IMR-90 (cell line): ENCODE results near the gene CD8A.

Experiments used
- BHLHE40 ChIP-seq: fragments of 150-350 bp; IDR thresholded peaks from 2 replicates; pipeline ENCODE4 v1.6.1; 2016; ENCODE audit warnings: mild to moderate bottlenecking, low read depth, low read length
- ELK1 ChIP-seq: fragments of 150-350 bp; IDR thresholded peaks from 2 replicates; pipeline ENCODE4 v1.6.1; 2016; ENCODE audit warnings: low read depth, mild to moderate bottlenecking, low read length, moderate library complexity, borderline replicate concordance
- FOS ChIP-seq: fragments of 150-350 bp; IDR thresholded peaks from 2 replicates; pipeline ENCODE4 v1.6.1; 2016; ENCODE audit warnings: low read depth, low read length
- MAFK ChIP-seq: IDR thresholded peaks from 2 replicates; pipeline ENCODE4 v1.6.1; 2012; ENCODE audit warnings: low read depth, low read length, improper control_type of control experiment
- MAZ ChIP-seq: IDR thresholded peaks from 2 replicates; pipeline ENCODE4 v1.6.1; 2012; ENCODE audit warnings: low read depth, mild to moderate bottlenecking, low read length, improper control_type of control experiment, moderate library complexity, borderline replicate concordance
- MXI1 ChIP-seq: IDR thresholded peaks from 2 replicates; pipeline ENCODE4 v1.6.1; 2012; ENCODE audit warnings: low read depth, mild to moderate bottlenecking, low read length, moderate library complexity, borderline replicate concordance
- NFE2L2 ChIP-seq: fragments of 150-350 bp; IDR thresholded peaks from 2 replicates; pipeline ENCODE4 v1.6.1; 2016; ENCODE audit warnings: low read depth, mild to moderate bottlenecking, low read length
- POLR2A ChIP-seq: IDR thresholded peaks from 2 replicates; pipeline ENCODE4 v1.6.1; 2012; ENCODE audit warnings: mild to moderate bottlenecking, low read depth, low read length
- RAD21 ChIP-seq: IDR thresholded peaks from 2 replicates; pipeline ENCODE4 v1.6.1; 2012; ENCODE audit warnings: low read length, improper control_type of control experiment
- RCOR1 ChIP-seq: IDR thresholded peaks from 2 replicates; pipeline ENCODE4 v1.6.1; 2012; ENCODE audit warnings: mild to moderate bottlenecking, low read length, improper control_type of control experiment; ENCODE audit not compliant: insufficient replicate concordance
- RFX5 ChIP-seq: IDR thresholded peaks from 2 replicates; pipeline ENCODE4 v1.8.0; 2012; ENCODE audit warnings: low read depth, mild to moderate bottlenecking, low read length, moderate library complexity
- SMC3 ChIP-seq: fragments of 150-350 bp; IDR thresholded peaks from 2 replicates; pipeline ENCODE4 v1.6.1; 2016; ENCODE audit warnings: low read depth, mild to moderate bottlenecking, antibody characterized with exemption, low read length, moderate library complexity
- USF2 ChIP-seq: fragments of 150-350 bp; IDR thresholded peaks from 2 replicates; pipeline ENCODE4 v1.6.1; 2017; ENCODE audit warnings: mild to moderate bottlenecking, antibody characterized with exemption, low read length, low read depth
- TF ChIP-seq, protein P1 (sequence below): conservative IDR thresholded peaks from 2 replicates; pipeline ENCODE4 v1.5.1; 2012; ENCODE audit warnings: mild to moderate bottlenecking, low read depth, low read length, improper control_type of control experiment

DNA sequence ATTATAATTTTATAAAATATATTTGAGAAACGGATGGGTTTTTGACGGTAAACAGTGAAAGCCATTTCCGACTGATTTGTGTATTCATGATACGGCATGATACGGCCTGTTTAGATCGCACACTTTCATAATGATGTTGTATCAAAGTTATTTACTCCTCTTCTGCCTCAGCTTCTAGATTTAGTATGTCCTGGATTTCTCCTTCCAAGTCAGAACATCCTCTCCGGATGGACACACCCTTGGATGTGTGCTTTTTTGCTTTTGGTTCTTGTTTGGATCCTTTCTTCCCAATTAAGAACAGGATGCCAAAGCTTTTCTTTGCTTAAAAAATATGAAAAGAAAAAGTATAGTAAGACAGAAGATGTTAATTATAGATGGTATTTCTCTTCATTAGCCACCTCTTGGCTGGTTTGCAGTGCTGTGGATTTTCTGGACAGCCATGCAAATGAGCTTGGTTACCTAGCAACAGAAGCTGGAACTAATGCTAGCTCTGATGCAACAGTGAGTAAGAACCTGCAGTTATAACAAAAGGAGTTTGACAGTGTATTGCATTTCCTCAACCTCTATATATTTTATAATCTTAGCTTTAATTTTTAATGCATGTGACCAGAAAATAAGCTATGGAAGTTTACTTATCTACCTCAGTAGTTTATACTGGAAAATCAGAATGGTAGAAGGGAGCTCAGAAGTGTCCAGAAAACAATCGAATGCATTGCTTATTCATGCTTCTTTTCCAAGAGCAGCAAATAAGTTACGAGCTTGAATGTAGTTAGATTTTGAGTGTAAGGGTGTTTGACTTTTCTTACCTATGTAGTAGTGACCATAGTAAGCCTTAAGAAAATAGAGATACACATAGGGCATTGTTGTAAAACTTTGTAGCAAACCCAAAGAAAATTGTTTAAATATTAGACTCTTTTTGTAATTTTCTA is 42.7 kb downstream of the CD8A start:
- TF ChIP-seq POLR2A (no peak), RAD21 (no peak), RFX5 (no peak), BHLHE40 (no peak), MAFK (no peak), SMC3 (no peak), USF2 (no peak), MAZ (no peak), FOS (no peak), RCOR1 (no peak), MXI1 (no peak), NFE2L2 (no peak), ELK1 (no peak)
- TF ChIP-seq, protein P1, sequence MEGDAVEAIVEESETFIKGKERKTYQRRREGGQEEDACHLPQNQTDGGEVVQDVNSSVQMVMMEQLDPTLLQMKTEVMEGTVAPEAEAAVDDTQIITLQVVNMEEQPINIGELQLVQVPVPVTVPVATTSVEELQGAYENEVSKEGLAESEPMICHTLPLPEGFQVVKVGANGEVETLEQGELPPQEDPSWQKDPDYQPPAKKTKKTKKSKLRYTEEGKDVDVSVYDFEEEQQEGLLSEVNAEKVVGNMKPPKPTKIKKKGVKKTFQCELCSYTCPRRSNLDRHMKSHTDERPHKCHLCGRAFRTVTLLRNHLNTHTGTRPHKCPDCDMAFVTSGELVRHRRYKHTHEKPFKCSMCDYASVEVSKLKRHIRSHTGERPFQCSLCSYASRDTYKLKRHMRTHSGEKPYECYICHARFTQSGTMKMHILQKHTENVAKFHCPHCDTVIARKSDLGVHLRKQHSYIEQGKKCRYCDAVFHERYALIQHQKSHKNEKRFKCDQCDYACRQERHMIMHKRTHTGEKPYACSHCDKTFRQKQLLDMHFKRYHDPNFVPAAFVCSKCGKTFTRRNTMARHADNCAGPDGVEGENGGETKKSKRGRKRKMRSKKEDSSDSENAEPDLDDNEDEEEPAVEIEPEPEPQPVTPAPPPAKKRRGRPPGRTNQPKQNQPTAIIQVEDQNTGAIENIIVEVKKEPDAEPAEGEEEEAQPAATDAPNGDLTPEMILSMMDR: no peak
